ENCODE measurements around the gene RRM2. TPM values are rescaled to one million over a fixed set of nuclear protein-coding genes. Genes with fewer than 3 reads are reported as not detected.
A peak's percentile ranks its signal among the peaks of the same experiment; 100 is the strongest.

The RRM2 gene
- total and polyA plus RNA-seq, 10 donors = 2.3 to 39.2 (median 13.5) TPM

GRCh38 chr2:10136101-10136934, 13.8 kb downstream of the RRM2 start:
- peak; percentile 45 for DNase-seq
- peaks cover 0 to 19% (median 0%) of the 10 kb centered on the region in 6 donors for H3K36me3 ChIP-seq
- intact Hi-C loops (cut with DNase I; ENCODE audit: low total_unique reads) = no loop called here
- H3K4me1 ChIP-seq = no peaks in the 10 kb centered on the region
- no peaks in the 10 kb centered on the region for H3K27me3 ChIP-seq (replicated peaks in 1 of 7)
- H3K9me3 ChIP-seq = no peaks in the 10 kb centered on the region
- 84 to 92% (median 90%) methylated on average over 7 of the region's 7 CpGs for WGBS, 5 donors
- no peak overlapping the region for H3K27ac ChIP-seq
- no peak overlapping the region for H3K4me3 ChIP-seq
- TF ChIP-seq POLR2AphosphoS5 (IDR thresholded peaks at IDR 0.05) (no peak), POLR2A (IDR thresholded peaks at IDR 0.05) (no peak), CTCF (IDR thresholded peaks at IDR 0.05 in 8 of 11, conservative IDR thresholded peaks at IDR 0.05 in 3 of 11) (no peak)

- H3K27me3 ChIP-seq (replicated peaks in 1 of 7) = no peaks in the 10 kb centered on the region
- no peaks in the 10 kb centered on the region for H3K9me3 ChIP-seq
- H3K27ac ChIP-seq = no peak overlapping the region
- no peak for TF ChIP-seq POLR2AphosphoS5 (IDR thresholded peaks at IDR 0.05)
- TF ChIP-seq POLR2A (IDR thresholded peaks at IDR 0.05) = no peak
- TF ChIP-seq CTCF (IDR thresholded peaks at IDR 0.05 in 8 of 11, conservative IDR thresholded peaks at IDR 0.05 in 3 of 11) = no peak
- intact Hi-C loops (cut with DNase I; ENCODE audit: low total_unique reads) = no loop called here
- peaks cover 0 to 20% (median 0%) of the 10 kb centered on the region in 6 donors for H3K36me3 ChIP-seq
- DNase-seq = peak; percentile 42
- H3K4me1 ChIP-seq = no peaks in the 10 kb centered on the region
- no peak overlapping the region for H3K4me3 ChIP-seq
- WGBS, 5 donors = 83 to 93% (median 90%) methylated on average over 10 of the region's 10 CpGs
These were observed 14.7 kb downstream of the RRM2 start for GRCh38 chr2:10137053-10137843.

GRCh38 chr2:10139536-10139935, 17.0 kb downstream of the RRM2 start:
- Histone ChIP-seq H3K4me3 (no peak overlapping the region), H3K27ac (no peak overlapping the region), H3K9me3 (no peaks in the 10 kb centered on the region), H3K27me3 (replicated peaks in 1 of 7) (no peaks in the 10 kb centered on the region), H3K4me1 (no peaks in the 10 kb centered on the region), H3K36me3 (peaks cover 0 to 31% (median 0%) of the 10 kb centered on the region in 6 donors)
- DNase-seq = peak; percentile 9
- 88 to 92% (median 91%) methylated on average over 6 of the region's 6 CpGs for WGBS, 5 donors
- TF ChIP-seq POLR2AphosphoS5 (IDR thresholded peaks at IDR 0.05) (no peak), CTCF (IDR thresholded peaks at IDR 0.05 in 8 of 11, conservative IDR thresholded peaks at IDR 0.05 in 3 of 11) (no peak), POLR2A (IDR thresholded peaks at IDR 0.05) (no peak)
- intact Hi-C loops (cut with DNase I; ENCODE audit: low total_unique reads) = no loop called here
